Activated naive CD4-positive, alpha-beta T cell treated with anti-CD3 and anti-CD28 coated beads, Interleukin-2, amount 50 U/mL, for 72 hours (primary cell): ENCODE data around the gene KDM7A. TPM values are rescaled to one million over a fixed set of nuclear protein-coding genes. Genes with fewer than 3 reads are reported as not detected.
"Not testable (repeated sequence)": the region's sequence is repeated elsewhere in the genome, so short reads cannot be mapped to it uniquely, and the experiment has no call there.

ENCODE experiments used
- ATAC-seq, 2 donors: fragments of 150-1000 bp; cut with Tn5 transposase; 2 replicates each; pipeline ENCODE4 v1.10.0; 2021; ENCODE audit warnings: mild to moderate bottlenecking in 2 of 2, moderate library complexity in 2 of 2
- DNase-seq, 2 donors: peaks; one replicate each; pipeline ENCODE4 v3.0.0; 2021 to 2022; ENCODE audit warnings: low spot score in 2 of 2
- H3K27ac Mint-ChIP-seq, 2 donors: one replicate each; pipeline ENCODE4 v1.8.0; 2022; ENCODE audit warnings: mild to moderate bottlenecking in 2 of 2, mixed read lengths in 2 of 2
- H3K36me3 Mint-ChIP-seq, 2 donors: one replicate each; pipeline ENCODE4 v1.8.0; 2022; ENCODE audit warnings: mixed read lengths in 2 of 2
- H3K9me3 Mint-ChIP-seq, 2 donors: one replicate each; pipeline ENCODE4 v1.8.0; 2022; ENCODE audit warnings: mixed read lengths in 2 of 2
- total RNA-seq, 2 donors: library from RNA; stranded (reverse); gene quantifications; one replicate each; pipeline ENCODE4 v1.2.3, GENCODE V29; 2022

The KDM7A gene
- total RNA-seq, 2 donors from 2014 or later: 28.4 to 38.6 TPM

DNA sequence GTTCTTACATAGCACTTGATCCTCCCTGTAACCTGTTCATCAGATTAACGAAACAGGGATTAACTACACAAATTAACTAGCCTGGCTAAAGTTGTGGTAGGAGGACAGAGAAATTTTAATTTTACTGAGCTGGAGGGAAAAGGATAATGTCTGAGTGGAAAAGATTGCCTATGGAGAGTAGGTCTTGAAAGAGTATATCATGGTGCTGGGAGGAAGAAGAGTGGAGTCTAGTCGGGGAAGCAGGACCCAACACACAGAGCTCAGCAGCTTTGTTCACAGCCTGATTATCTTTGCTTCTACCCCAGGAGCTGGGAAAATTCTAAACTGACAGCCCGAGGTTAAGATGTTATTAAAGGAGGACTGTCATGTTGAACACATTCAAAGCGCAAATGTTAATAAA is 6.1 kb upstream of the KDM7A start:
- no peak for DNase-seq
- peaks cover 0 to 15% of the 10 kb centered on the region in 2 donors for H3K36me3 Mint-ChIP-seq
- peaks cover 0 to 12% of the 10 kb centered on the region in 2 donors for H3K9me3 Mint-ChIP-seq
- no peak for ATAC-seq
- no peak overlapping the region for H3K27ac Mint-ChIP-seq

DNA sequence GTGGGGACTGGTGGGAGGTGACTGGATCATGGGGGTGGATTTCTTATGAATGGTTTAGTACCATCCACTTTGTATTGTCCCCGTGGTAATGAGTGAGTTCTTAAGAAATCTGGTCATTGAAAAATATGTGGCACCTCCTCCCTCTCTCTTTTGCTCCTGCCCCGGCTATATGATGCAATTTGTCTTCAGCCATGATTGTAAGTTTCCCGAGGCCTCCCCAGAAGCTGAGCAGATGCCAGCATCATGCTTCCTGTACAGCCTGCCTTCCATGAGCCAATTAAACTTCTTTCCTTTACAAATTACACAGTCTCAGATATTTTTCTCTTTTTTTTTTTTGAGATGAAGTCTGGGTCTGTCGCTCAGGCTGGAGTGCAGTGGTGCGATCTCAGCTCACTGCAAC is 2.6 kb upstream of the KDM7A start:
- H3K9me3 Mint-ChIP-seq: peaks cover 0 to 12% of the 10 kb centered on the region in 2 donors
- peaks cover 5 to 24% of the 10 kb centered on the region in 2 donors for H3K36me3 Mint-ChIP-seq
- H3K27ac Mint-ChIP-seq: no peak overlapping the region
- no peak for ATAC-seq
- no peak for DNase-seq

DNA sequence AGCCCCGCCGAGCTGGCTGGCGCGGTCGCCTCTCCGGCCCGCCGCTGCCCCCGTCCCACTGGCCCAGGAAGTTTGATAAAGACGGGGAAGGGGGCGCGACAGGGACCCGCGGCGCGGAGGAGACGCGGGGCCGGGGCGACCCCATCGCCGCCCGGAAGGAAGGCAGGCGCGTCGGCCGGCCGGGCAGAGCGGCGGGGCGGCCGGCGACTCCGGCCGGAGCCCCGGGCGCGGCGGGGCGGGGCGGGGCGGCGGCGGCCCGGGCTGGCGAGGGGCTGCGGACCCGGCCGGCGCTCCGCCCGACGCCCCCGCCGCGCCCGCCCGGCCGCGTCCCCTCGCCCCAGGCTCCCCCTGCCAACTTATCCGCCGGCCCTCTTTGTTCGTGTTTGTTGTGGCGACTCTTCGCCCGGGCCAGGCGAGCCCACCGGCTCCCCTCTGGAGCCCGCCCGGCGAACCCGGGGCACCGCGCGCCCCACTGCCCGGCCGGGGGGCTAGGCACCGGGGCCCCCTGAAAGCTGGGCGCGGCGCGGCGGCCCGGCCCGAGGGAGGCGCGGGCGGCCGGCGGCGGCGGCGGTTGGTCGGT is 571 bp downstream of the KDM7A start:
- H3K9me3 Mint-ChIP-seq: peaks cover 0 to 12% of the 10 kb centered on the region in 2 donors
- no peak for ATAC-seq
- H3K27ac Mint-ChIP-seq: peak overlapping the region; percentile 72 to 84
- DNase-seq: peak in 1 of 2 donors; percentile 22
- peaks cover 5 to 24% of the 10 kb centered on the region in 2 donors for H3K36me3 Mint-ChIP-seq

DNA sequence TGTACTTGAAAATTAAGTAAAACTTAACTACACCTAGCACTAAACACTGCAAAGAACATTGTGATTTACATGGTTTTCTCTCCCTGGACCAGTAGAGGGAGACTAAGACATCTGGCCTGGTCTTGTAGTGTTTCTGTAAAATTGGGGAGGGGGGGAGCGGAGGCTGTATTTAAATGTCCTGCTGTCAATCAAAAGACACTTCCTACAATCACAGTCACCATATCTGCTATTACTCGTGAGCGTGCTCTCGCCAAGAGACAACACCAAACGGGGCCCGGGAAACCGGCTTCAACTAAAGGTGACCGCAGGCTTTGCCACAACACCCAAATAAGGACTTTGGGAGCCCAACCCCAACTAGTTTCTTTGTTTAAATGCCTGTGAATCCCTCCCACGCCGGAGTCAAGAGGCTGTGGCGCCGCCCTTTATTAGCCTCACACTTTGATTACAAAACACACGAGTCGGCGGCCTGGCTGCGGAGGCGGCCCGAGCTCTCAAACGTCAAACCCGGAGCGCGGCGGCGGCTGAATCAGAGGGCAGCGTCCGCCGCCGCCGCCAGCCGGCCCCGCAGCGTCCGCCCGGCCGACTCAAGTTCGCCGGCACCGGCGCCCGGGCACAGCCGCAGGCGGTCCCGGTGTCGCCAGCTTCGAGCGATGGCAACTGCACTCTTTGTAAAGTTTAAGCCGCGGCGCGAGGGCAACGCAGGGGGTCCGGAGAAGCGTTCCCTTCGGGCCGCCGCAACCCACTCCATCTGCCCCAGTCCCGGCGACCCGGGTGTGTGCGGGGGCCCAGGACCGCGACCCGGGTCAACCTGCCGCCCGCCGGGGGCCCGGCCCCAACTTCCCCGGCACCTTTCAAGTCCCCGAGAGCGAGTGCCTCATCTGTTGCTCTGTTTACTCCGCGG is 1.3 kb downstream of the KDM7A start:
- ATAC-seq: peak; percentile 73 to 74
- Mint-ChIP-seq H3K27ac (peak overlapping the region; percentile 84 to 93), H3K36me3 (peaks cover 5 to 24% of the 10 kb centered on the region in 2 donors), H3K9me3 (peaks cover 0 to 12% of the 10 kb centered on the region in 2 donors)
- peak; percentile 83 to 92 for DNase-seq

DNA sequence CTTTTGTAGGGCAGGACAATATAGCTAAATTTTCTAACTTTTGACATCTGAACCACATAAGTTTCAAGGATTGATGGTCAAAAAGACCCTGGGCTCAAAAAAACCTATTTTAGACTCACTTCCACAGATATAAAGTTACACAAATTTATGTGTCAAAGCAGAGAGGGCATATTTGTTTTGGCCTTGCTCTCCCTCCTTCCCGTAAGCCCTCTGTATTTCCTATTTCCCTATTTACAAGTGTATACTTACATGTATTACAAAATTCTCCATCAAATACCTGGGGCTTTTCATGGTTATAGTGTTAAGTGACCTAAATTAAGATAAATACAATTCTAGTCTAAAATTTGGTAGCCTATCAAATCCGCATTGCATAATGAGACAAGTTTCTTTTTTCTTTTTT is 2.6 kb downstream of the KDM7A start:
- Mint-ChIP-seq H3K36me3 (peaks cover 5 to 20% of the 10 kb centered on the region in 2 donors), H3K27ac (peak overlapping the region in 1 of 2 donors; percentile 84), H3K9me3 (peaks cover 0 to 9% of the 10 kb centered on the region in 2 donors)
- ATAC-seq: no peak
- DNase-seq: no peak

DNA sequence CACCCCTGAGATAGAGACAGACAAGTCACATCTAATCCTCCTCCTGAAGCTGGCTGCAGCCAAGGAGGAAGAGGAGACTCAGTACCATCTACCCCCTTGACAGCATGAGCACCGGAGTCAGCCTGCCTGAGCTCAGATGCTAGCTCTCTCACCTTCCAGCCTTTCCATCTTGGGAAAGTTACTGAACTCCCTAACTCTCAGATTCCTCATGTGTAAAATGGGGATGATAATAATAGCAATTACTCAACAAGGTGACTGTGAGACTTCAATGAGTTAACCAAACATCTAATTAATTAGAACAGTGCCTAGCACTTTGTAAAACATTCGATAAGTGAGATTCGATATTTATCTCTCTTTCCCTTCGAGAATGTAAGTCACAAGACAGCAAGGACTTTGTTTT is 6.4 kb downstream of the KDM7A start:
- Mint-ChIP-seq H3K27ac (no peak overlapping the region), H3K36me3 (no peaks in the 10 kb centered on the region), H3K9me3 (no peaks in the 10 kb centered on the region)
- DNase-seq: no peak
- ATAC-seq: no peak

DNA sequence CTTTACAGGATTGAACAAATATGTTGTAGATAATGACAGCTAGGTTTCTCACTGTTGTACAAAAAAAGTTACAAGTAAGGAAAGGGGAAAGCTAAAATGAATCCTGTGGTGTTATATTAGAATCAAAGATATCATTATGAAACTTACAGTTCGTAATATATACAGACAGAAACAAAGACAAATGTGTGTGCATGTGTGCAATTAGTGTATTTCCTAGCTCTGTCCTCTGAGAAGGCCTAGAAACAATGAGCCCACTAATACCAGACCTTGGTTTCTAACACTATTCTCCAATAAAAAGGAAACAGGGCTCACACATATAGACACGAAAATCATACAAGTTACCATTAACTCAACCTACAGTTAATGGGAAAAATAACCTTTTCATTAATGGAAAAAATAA is 8.0 kb downstream of the KDM7A start:
- H3K27ac Mint-ChIP-seq: no peak overlapping the region

DNA sequence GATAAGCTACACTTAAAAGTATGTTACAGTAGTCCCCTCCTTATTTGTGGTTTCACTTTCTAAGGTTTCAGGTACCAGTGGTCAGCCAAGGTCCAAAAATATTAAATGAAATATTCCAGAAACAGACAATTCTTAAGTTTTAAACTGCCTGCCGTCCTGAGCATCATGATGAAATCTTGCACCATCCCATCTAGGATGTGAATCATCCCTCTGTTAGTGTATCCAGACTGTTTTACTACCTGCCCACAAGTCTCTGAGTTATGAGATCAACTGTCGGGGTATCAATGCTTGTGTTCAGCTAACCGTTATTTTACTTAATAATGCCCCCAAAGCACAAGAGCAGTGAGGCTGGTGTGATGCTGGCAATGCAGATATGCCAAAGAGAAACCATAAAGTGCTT is 11.4 kb downstream of the KDM7A start:
- Mint-ChIP-seq H3K9me3 (no peaks in the 10 kb centered on the region), H3K27ac (peak overlapping the region; percentile 82 to 89), H3K36me3 (no peaks in the 10 kb centered on the region)
- ATAC-seq: peak; percentile 80 to 86
- no peak for DNase-seq

More for the DNA sequence above, 8.0 kb downstream of the KDM7A start:
- ATAC-seq: no peak
- H3K36me3 Mint-ChIP-seq: no peaks in the 10 kb centered on the region
- H3K9me3 Mint-ChIP-seq: no peaks in the 10 kb centered on the region
- no peak for DNase-seq

DNA sequence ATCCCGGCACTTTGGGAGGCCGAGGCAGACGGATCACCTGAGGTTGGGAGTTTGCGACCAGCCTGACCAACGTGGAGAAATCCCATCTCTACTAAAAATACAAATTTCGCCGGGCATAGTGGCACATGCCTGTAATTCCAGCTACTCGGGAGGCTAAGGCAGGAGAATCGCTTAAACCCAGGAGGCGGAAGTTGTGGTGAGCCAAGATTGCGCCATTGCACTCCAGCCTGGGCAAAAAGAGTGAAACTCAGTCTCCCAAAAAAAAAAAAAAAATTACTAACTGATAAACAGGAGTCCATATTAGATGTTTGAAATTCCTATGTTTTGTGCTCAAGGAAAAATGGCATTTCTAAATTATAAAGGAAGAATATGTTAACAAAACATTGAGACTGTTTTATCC is 14.7 kb downstream of the KDM7A start:
- not testable (repeated sequence) for ATAC-seq, DNase-seq, H3K9me3 Mint-ChIP-seq
- peaks cover 7 to 11% of the 10 kb centered on the region in 2 donors for H3K36me3 Mint-ChIP-seq
- peak overlapping the region in 1 of 2 donors; percentile 81 for H3K27ac Mint-ChIP-seq

DNA sequence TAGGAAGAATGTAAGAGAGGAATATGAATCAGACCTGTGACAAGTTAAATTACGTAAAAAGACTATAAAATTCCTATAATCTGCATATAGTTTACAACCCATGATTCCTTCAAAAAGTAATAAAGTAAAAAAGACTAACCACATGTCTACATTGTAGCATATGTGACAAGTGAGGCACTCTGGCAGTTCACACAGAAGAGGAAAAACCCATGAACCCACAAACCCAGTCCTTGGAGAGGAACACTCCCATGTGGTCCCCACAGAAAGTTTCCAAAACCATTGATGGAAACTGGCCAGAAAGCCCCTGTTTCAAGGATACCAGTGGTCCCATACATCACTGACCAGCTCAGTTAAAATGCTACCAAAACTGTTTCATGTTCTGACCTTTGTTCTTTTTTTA is 15.7 kb downstream of the KDM7A start:
- ATAC-seq (peak; percentile 34 to 73), DNase-seq (no peak)
- Mint-ChIP-seq H3K27ac (peak overlapping the region in 1 of 2 donors; percentile 81), H3K36me3 (peaks cover 7 to 11% of the 10 kb centered on the region in 2 donors), H3K9me3 (no peaks in the 10 kb centered on the region)

DNA sequence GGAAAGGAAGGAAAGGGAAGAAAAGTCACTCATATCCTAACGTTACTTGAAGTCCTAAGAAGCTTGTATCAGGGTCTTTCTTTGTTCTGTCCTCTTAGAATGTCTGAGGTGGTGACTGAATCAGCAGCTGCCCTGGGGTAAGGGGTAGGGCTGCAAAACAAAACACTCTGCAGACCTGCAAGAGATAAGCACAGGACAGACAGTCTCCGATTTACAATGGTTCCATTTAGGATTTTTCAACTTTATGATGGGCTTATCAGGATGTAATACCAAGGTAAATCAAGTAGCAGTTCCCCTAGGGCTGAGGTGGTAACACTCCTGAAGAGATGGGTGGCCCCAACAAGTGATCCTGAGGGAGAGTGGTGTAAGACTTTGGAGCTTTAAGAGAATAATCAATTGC is 16.5 kb downstream of the KDM7A start:
- DNase-seq: no peak
- H3K27ac Mint-ChIP-seq: peak overlapping the region in 1 of 2 donors; percentile 81

DNA sequence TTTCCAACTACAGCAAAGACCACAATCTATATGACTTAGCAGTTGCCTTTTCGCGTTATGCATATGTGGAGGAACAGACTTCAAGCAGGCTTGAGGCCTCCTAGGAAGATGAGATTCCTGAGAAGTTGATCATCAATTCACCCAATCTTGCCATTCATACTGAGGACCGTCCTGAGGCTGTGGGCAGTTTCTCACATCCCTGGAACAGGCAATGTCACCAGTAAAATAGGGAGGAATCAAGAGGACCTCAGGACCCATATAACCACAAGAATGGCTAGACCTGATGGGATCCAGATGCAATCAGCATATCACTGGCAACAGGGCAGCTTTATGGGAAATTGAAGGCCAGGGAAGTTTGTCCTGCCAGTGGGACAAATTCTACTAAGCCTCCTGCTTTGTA is 17.3 kb downstream of the KDM7A start:
- ATAC-seq (no peak), DNase-seq (no peak)
- Mint-ChIP-seq H3K36me3 (peaks cover 7 to 11% of the 10 kb centered on the region in 2 donors), H3K9me3 (no peaks in the 10 kb centered on the region), H3K27ac (no peak overlapping the region)

More for the DNA sequence above, 16.5 kb downstream of the KDM7A start:
- no peak for ATAC-seq
- Mint-ChIP-seq H3K9me3 (no peaks in the 10 kb centered on the region), H3K36me3 (peaks cover 7 to 11% of the 10 kb centered on the region in 2 donors)

DNA sequence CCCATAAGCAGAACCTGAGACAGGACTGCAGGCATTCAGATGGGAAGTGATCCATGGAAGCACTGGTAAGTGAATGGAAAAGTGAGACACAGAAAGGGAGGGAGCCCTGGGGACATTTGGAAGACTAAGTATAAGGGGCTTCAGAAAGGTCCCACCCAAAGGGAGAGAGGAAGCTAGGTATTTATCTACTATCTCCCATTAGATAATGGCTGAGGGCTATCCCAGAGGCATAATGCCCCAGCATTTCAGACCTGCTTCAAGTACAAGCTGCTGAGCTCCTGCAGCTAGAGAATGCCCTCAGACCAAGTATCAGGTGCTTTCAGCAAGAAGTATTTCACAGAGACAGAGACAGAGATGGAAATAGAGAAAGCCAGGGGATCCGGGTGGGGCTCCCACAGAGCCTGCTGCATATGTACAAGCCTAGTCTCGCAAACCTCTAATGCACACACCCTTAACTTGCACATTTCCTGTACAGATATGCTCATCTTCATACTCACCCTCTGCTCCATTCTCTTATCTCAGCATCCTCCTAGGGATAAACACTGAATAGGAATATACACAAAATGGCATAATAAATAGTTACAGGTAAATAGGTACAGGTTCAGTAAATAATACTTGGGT is 20.2 kb downstream of the KDM7A start:
- DNase-seq (no peak), ATAC-seq (no peak)
- H3K27ac Mint-ChIP-seq: no peak overlapping the region
- H3K9me3 Mint-ChIP-seq: no peaks in the 10 kb centered on the region
- H3K36me3 Mint-ChIP-seq: peaks cover 7 to 16% of the 10 kb centered on the region in 2 donors

DNA sequence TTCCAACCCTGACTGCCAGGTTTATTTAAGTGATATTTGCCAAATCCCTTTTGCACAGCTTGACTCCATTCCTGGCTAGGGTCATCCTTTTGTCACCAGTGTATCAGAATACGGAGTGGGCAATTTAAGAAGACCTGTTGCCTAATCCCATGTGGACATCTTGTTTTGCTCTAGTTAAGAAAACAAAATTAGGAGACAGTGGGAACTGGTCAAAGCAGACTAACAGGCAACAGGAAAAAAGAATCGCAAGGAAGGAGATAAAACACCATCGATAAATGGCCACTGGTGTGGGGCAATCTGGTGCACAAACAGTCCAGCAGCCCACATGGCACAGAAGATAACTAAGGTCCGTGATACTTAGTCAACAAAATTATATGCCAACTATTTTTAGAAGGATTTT is 21.4 kb downstream of the KDM7A start:
- ATAC-seq (no peak), DNase-seq (no peak)
- peak overlapping the region in 1 of 2 donors; percentile 49 for H3K27ac Mint-ChIP-seq
- peaks cover 7 to 16% of the 10 kb centered on the region in 2 donors for H3K36me3 Mint-ChIP-seq
- H3K9me3 Mint-ChIP-seq: no peaks in the 10 kb centered on the region

DNA sequence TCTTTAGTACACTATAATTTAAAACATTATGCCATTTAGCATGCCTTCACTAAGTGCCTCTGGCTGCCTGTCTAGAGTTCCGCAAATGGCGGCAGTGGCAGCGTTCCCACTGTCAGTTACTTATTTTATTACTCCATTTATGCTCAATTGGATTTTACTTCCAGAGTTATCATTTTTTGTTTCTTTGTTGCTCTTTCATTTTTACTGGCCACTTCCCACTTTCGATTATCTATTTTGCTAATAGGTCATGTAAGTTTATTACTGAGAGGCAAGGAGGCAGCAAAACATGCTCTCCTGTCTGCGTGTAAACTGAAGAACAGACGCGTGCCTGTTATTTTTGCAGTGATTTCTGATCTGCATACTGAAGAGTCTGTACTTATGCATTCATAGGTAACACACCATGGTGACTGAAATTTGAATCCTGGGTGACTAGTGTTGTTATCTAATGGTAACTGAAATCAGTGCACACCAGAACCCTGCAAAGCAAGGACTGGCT is 23.1 kb downstream of the KDM7A start:
- peaks cover 7 to 12% of the 10 kb centered on the region in 2 donors for H3K36me3 Mint-ChIP-seq
- no peak overlapping the region for H3K27ac Mint-ChIP-seq
- no peak for ATAC-seq
- DNase-seq: no peak
- H3K9me3 Mint-ChIP-seq: no peaks in the 10 kb centered on the region

DNA sequence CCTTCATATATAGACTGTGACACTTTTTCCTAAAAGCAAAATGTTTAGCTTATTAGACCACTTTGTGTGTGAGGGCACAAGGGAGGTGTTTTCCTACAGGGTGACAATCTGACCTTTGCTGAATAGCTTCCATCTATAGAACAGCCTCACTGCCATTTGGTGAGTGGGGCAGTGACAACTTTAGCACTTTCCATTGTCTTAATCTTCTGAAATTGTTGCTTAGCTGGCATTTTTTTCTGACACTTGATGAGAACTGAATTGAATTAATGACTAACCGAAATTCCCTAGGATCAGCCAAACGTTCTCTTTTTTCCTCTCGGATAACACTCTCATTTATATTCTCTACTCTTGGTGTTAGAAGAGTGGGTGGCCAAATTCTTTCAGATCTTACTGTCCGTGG is 30.2 kb downstream of the KDM7A start:
- ATAC-seq (peak in 1 of 2 donors; percentile 48), DNase-seq (no peak)
- peaks cover 22 to 33% of the 10 kb centered on the region in 2 donors for H3K36me3 Mint-ChIP-seq
- peaks cover 11 to 19% of the 10 kb centered on the region in 2 donors for H3K9me3 Mint-ChIP-seq
- peak overlapping the region in 1 of 2 donors; percentile 52 for H3K27ac Mint-ChIP-seq

DNA sequence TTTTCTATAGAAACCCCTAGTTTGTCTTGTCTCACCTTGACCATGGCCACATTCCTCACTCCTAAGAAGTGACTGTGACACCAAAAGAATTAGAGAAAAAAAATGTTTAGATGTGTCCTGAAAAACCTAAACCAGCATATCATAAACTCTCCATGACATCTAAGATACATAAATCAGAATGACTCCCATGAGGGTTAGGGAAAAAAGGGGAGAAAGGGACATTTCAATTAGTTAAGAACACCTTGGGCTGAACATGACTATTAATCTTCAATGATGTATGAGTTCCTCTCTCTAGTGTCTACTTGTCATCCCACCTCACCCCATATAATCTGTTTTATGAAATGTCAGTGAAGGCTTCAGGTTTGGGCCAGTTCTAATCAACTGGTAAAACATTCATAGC is 31.1 kb downstream of the KDM7A start:
- ATAC-seq (no peak), DNase-seq (no peak)
- H3K36me3 Mint-ChIP-seq: peaks cover 22 to 32% of the 10 kb centered on the region in 2 donors
- peak overlapping the region in 1 of 2 donors; percentile 56 for H3K27ac Mint-ChIP-seq
- peaks cover 11 to 19% of the 10 kb centered on the region in 2 donors for H3K9me3 Mint-ChIP-seq
